NT2/D1 (cell line): ENCODE measurements around the gene TMEM74B.

Experiments used
- YY1 ChIP-seq: IDR thresholded peaks from 2 replicates; pipeline ENCODE4 v1.6.1; 2011; ENCODE audit not compliant: insufficient read length, insufficient read depth
- ZNF274 ChIP-seq: IDR thresholded peaks from 2 replicates; pipeline ENCODE4 v1.6.1; 2011; ENCODE audit warnings: mild to moderate bottlenecking, low read depth, low read length

- TF ChIP-seq YY1 (no peak), ZNF274 (no peak)
Measured at GRCh38 chr20:1188347-1188746, 3.6 kb upstream of the TMEM74B start.
